ENCODE measurements around the gene MTPN.
A peak's percentile ranks its signal among the peaks of the same experiment; 100 is the strongest.

The MTPN gene

GRCh38 chr7:136015638-136016037 lies 38.5 kb upstream of the MTPN start:
- H3K4me3 ChIP-seq (ENCODE audit: low read length), result no peak overlapping the region
- DNase-seq (ENCODE audit: low read depth), result no peak
- TF ChIP-seq CTCF (conservative IDR thresholded peaks at IDR 0.05; ENCODE audit: low read length), result no peak

GRCh38 chr7:136014659-136015058 lies 37.5 kb upstream of the MTPN start:
- no peak for TF ChIP-seq CTCF (conservative IDR thresholded peaks at IDR 0.05; ENCODE audit: low read length)
- no peak for DNase-seq (ENCODE audit: low read depth)
- no peak overlapping the region for H3K4me3 ChIP-seq (ENCODE audit: low read length)

GRCh38 chr7:136012238-136012637 lies 35.1 kb upstream of the MTPN start:
- no peak for DNase-seq (ENCODE audit: low read depth)
- H3K4me3 ChIP-seq (ENCODE audit: low read length), result no peak overlapping the region
- TF ChIP-seq CTCF (conservative IDR thresholded peaks at IDR 0.05; ENCODE audit: low read length), result no peak

- peak; percentile 73 for TF ChIP-seq CTCF (conservative IDR thresholded peaks at IDR 0.05; ENCODE audit: low read length)
Measured at GRCh38 chr7:136009488-136010079, 32.4 kb upstream of the MTPN start.

GRCh38 chr7:136006208-136006607 lies 29.0 kb upstream of the MTPN start:
- no peak for DNase-seq (ENCODE audit: low read depth)
- H3K4me3 ChIP-seq (ENCODE audit: low read length), result no peak overlapping the region
- no peak for TF ChIP-seq CTCF (conservative IDR thresholded peaks at IDR 0.05; ENCODE audit: low read length)

More at GRCh38 chr7:136009488-136010079, 32.4 kb upstream of the MTPN start:
- no peak overlapping the region for H3K4me3 ChIP-seq (ENCODE audit: low read length)
- peak; percentile 46 for DNase-seq (ENCODE audit: low read depth)

- no peak for DNase-seq (ENCODE audit: low read depth)
- TF ChIP-seq CTCF (conservative IDR thresholded peaks at IDR 0.05; ENCODE audit: low read length), result no peak
- H3K4me3 ChIP-seq (ENCODE audit: low read length), result no peak overlapping the region
Measured at GRCh38 chr7:136004083-136004482, 26.9 kb upstream of the MTPN start.

- DNase-seq (ENCODE audit: low read depth), result no peak
- H3K4me3 ChIP-seq (ENCODE audit: low read length), result no peak overlapping the region
- no peak for TF ChIP-seq CTCF (conservative IDR thresholded peaks at IDR 0.05; ENCODE audit: low read length)
Measured at GRCh38 chr7:136002802-136003201, 25.6 kb upstream of the MTPN start.
